HG03280 (cell line): Measurements from ENCODE around the gene TMUB1.

Experiments used
- ATAC-seq: cut with Tn5 transposase; IDR thresholded peaks from one replicate; pipeline ENCODE4 v1.9.1; 2021; ENCODE audit warnings: mild to moderate bottlenecking, moderate library complexity; ENCODE audit not compliant: unreplicated experiment

The TMUB1 gene

GRCh38 chr7:151035026-151035717 is 48.1 kb downstream of the TMUB1 start:
- no peak for ATAC-seq

GRCh38 chr7:151034312-151035025 is 48.8 kb downstream of the TMUB1 start:
- ATAC-seq: no peak

- no peak for ATAC-seq
These were observed 49.4 kb downstream of the TMUB1 start for GRCh38 chr7:151033864-151034249.

- ATAC-seq: no peak
These were observed 50.1 kb downstream of the TMUB1 start for GRCh38 chr7:151032936-151033863.
